Measurements from ENCODE around the gene CYS1.
A peak's percentile ranks its signal among the peaks of the same experiment; 100 is the strongest.

Gene CYS1

DNA sequence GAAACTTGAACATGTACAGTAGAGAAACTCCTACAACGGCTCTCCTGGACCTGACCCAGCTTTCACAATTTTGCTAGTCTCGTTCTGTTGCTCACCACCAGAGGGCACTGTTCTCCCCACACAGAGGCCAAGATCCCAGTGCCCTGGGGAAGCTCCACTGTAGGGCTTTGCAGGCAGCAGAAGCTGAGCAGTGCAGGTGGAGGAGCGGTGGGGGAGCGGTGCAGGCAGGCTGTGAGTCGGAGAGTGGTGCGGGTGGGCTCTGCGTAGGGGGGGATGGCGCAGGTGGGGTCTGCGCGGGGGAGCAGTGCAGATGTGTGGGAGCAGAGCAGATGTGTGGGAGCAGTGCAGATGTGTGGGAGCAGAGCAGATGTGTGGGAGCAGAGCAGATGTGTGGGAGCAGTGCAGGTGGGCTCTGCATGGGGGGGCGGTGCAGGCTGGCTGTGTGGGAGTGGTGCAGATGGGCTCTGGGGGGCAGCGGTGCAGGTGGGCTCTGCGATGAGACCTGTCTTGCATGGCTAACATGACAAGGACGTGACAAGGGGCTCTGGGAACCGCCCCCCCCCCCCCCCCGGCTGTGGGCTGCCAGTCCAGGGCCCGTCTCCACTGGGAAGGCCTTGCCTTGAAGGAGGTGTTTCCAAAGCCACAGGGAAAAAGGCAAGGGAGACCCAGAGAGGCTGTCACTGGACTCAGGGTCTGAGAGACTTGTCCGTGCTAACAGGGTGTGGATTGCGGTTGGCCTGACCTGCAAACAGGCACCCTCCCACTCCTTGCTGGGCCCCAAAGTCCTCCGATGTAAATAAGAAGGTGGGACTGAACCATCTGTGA is 7.3 kb downstream of the CYS1 start:
- peak; percentile 42 to 45 for DNase-seq (ENCODE audit: low read depth in 2 of 2, low spot score in 1 of 2)

DNA sequence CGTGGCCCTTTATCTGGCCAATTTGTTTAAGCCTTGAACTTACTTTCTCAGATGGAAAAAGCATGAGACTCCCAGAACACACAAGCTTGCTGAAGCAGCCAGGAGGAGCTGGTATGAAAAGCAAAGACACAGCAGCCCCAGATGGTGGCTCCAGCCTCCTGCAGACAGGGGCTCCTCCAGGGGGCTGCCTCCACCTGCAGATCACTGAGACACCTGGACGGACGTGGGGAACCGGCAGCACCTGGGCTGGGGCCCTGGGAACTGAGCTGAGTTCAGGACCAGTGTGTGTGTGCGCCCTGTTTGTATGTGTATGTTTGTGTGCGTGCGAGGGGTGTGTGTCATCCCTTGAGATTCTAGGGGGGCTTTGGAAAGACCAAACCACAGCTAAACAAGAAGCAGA is 8.6 kb downstream of the CYS1 start:
- DNase-seq (ENCODE audit: low read depth in 2 of 2, low spot score in 1 of 2) = no peak

DNA sequence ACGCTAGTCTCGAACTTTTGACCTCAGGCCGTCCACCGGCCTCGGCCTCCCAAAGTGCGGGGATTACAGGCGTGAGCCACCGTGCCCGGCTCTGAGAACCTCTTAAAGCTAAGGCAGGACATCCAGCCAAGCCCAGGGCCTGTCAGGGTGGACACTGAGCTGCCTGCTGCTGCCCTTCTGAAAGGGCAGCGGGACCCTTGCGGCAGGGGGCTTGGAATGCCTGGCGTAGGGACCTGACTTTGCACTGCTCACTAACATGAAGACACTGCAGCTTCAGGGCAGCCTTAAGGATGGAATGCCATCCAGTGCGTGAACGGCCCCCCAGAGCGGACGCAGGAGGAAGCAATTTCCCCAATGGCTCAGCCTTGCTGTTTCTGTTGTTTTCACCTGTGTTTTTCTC is 9.0 kb downstream of the CYS1 start:
- no peak for DNase-seq (ENCODE audit: low read depth in 2 of 2, low spot score in 1 of 2)

DNA sequence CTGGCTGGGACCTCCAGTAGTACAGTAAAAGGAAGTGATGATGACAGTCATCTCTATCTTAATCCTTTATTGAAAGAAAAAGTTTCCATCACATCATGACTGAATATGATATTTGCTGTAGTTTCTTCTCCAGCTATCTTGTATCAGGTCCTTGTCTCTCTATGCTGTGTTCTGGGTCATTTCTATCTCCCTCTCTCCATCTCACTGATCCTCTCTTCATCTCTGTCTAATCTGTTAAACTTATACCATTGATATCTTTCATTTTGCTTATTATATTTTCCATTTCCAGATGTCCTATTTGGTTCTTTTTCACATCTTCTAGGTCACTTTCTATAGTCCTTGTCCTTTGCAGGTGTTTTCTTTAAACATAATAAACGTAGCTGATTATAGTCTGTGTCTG is 12.3 kb downstream of the CYS1 start:
- DNase-seq (ENCODE audit: low read depth in 2 of 2, low spot score in 1 of 2) = no peak

DNA sequence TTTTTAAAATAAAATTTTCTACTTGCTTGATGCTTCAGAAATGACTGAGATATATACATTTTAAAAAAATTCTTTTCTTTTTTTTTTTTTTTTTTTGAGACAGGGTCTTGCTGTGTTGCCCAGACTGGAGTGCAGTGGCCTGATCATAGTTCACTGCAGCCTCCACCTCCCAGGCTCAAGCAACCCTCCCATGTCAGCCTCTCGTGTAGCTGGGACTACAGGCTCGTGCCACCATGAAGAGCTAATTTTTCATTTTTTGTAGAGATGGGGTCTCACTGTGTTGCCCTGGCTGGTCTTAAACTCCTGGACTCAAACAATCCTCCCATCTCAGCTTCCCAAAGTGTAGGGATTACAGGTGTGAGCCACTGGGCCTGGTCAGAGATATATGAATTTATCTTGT is 12.9 kb downstream of the CYS1 start:
- no peak for DNase-seq (ENCODE audit: low read depth in 2 of 2, low spot score in 1 of 2)

DNA sequence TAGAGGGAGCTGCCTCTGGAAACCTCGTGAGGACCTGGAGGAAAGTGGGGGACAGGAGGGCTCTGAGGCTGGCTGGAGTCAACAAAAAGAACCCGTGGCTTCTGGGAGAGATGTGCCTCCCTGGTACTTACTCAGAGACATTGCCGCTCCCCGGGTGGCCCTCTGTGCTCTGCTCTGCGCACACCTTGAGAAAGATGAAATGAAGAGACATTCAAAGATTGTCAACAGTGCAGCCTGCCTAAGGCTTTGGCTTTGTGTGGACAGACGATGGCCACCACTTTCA is 14.5 kb downstream of the CYS1 start:
- no peak for DNase-seq (ENCODE audit: low read depth in 2 of 2, low spot score in 1 of 2)

DNA sequence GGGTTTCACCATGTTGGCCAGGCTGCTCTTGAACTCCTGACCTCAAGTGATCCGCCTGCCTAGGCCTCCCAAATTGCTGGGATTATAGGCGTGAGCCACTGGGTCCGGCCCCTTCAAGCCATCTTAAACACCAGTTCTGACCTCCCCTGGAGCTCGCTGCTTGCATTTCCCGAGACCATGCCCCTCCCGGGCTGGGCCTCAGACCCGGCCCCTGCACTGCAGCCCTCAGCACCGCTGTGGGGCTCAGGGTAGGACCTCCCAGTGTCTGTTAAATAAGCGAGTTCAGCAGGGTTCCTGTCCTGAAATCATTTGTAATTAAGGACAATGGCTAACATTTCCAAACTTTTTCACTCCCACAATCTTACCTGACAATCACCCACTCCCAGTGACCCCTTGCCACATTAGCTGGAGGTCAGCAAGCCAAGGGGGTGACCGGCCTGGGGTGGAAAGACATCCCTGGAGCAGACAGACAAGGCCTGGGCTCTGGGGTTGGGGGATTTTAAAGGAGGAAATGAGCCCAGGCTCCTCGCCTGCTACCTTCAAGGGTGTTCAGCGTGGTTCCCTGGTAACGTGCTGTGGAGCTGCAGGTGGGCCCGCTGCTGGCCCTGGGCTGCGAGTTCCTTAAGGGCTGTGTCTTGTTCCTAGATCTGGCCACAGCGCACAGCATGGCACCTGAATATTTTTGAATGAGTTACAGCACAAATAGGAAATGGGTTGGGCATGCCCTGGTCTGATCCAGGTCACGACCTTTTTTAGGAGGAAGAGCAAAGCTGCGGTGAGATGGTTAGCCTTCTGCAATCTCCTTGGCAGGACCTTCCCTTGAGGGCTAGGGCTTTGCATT is 15.1 kb downstream of the CYS1 start:
- no peak for DNase-seq (ENCODE audit: low read depth in 2 of 2, low spot score in 1 of 2)

DNA sequence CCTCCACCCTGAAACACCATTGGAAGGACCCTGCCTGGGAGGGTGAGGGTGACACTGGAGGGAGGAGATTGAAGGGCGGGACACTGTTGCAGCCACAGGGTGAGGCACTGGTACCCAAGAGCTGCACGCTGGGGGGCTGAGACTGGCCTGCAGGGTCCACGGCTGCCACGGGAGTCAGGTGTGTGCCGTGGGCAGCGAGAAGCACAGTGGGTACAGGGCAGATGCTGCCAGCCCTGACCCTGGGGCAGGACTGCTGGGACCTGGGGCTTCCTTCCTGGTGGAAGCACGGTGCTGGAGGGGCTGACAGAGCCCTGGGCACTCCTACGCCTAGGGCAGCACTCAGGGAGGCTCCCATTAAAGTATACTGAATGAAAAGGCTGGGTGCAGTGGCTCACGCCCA is 16.6 kb downstream of the CYS1 start:
- DNase-seq (ENCODE audit: low read depth in 2 of 2, low spot score in 1 of 2) = no peak

DNA sequence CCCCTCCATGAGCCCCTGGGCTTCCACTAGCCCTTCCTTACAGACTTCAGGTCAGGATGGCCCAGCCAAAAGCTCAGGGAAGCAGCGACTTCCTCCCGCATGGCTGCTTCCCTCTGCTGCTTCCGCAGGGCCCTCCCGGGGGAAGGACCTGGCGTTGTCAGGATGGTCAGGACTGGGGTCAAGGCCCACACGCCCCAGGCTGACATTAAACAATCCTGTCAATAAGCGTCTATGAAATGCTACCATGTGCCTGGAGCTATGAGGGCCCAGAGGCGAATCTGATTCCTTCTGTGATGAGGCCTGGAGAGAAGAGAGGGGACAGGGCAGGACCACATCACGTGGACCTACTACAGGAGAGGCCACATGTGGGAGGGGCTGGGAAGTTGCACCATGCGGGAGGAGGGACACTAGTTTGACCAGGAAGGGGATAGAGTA is 17.3 kb downstream of the CYS1 start:
- DNase-seq (ENCODE audit: low read depth in 2 of 2, low spot score in 1 of 2) = no peak

DNA sequence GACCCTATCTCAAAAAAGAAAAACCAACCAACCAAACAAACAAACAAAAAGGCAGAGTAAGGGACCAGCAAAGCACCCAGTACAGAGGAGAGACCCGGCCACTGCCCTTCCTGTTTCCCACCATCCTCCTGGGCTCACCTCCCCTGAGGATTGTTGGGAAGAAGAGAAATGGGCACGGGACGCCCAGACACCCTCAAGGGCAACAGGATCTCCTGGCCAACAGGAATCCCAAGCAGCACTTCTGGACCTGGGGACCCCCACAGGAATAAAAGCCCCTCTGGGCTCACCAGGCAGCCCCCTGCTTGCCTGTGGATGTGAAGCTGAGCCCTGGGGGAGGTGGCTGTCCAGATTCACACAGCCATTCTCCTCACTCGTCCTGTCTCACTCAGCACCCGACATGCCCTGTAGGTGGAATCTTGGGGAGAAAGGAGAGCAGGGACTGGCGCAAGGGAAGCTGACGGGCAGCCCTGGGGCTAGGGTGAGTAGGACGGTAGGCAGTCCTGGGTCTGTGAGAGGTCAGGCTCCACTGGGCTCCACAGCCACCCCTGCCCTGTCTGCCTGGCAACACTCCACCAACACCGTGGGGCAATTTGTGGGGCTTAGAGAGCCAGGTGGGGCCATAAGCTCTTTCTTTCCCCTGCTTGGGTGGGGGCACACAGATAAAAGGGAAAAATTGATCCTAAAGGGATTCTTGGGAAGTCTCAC is 18.8 kb downstream of the CYS1 start:
- no peak for DNase-seq (ENCODE audit: low read depth in 2 of 2, low spot score in 1 of 2)

DNA sequence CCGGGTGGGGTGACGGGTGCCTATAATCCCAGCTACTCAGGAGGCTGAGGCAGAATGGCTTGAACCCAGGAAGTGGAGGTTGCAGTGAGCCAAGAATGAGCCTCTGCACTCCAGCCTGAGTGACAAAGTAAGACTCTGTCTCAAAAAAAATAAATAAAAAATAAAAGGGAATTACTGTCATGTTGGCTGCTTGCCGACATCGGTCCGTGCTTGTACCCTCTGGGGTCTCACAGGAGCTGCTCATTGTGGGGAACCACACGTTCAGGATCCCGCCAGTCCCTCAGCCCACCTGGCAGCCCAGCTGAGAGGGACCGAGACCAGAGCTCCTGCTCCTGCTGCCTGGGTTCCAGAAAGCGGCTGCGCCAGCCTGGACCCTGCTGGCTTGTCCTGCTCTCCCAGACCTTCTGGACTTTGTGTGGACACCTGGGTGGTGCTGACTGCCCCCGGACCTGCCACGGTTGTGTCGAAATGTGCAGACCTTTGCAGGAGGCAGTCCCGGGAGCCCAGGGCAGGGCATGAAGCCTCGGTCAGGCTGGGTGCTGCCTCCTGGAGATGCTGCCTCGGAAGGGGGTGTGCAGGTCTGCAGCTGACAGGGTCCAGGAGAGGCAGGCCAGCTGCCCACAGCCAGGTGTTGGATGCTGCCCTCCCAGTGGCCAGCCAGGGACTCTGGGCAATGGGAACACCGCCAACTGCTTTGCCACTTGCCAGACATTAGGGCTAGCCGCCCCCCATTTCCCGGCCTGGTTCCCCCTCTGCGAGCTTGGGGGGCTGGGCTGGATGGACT is 20.5 kb downstream of the CYS1 start:
- no peak for DNase-seq (ENCODE audit: low read depth in 2 of 2, low spot score in 1 of 2)

DNA sequence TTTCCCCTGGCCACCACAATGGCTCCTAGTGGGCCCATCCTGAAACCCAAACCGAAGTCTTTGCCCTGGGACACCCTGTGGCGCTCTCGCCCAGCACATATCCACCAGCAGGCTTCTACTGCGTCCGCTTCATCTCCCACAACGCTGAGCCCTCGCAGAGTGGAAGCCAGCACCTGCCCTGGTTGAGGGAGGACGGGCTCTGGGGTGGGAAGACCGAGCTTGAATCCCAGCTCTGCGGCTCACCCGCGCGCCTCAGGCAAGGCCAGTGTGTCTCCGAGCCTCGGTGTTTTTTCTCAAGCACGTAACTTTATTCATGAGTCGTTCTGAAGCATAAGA is 21.2 kb downstream of the CYS1 start:
- DNase-seq (ENCODE audit: low read depth in 2 of 2, low spot score in 1 of 2) = no peak

DNA sequence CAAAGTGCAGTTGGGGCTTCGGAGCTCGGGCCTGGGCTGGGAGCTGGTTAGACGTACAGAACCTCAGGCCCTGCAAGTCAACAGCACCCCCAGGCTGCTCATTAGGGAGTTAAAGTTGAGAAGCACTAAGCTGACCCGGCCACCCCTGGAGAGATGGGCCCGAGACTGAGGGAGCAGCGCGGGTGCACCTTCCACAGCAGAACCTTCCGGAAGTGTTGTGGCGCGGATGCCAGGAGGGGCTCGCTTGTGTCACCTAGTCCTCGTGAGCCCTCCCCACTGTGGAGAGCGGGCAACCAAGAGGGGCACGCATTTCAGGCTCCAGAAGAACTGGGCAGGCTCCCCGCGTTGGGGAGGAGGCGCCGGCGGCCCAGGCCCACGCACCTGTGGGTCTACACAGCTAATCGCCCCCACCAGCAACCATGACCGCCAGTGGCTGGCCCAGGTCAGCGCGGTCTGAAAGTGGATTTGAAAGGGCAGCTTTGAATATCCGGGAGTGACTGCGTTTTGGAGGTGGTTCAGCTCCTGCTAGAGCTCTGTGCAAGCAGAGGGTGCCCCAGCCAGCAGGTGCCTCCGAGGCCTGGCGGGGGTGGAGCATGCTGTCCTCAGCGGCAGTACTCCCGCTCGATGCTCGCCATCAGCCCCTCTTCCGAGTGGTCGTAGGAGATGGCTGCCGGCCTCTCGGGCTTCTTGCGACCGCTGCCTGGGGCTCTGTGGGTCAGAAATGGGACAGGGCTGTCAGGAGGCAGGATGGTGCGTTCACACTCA is 21.8 kb downstream of the CYS1 start:
- DNase-seq (ENCODE audit: low read depth in 2 of 2, low spot score in 1 of 2) = no peak

DNA sequence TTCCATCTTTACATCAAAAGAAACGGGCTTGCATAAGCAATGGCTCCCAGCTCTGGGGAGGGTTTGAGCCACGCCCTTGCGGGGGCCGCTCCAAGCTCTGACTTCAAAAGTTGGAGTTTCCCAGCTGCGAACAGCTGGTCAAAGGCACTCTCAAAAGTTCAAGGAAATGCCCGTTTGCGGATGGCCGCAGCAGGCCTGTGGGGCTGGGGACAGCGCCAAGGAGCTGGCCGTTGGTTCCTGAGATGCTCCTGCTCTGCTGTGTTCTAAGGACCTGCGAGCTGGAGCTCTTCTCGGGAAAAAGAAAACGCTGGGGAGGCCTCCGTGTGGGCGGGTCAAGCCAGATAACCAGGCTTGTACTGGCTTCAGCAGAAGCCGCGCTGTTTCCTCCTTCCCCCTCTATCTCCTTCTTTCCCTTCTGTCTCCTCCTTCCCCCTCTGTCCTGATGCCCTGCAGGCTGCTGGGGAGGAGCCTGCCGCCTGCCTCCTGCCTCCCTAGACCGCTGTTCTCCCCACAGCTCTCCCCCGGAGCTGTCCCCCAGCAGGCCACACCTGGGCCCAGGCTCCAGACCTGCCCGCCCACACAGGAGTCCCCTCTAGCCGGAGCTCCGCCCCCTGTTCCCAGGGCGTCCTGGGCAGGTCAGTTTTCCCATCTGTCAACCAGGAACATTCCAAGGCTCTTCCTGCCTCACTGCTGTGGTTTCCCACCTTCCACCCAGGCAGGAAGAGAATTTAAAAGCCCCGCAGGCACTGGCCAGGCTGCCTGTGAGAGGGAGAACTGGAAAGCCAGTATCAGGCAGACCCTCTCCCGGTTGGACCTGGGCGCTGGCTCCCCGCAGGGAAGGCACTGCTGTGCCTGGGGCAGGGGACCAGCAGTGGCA is 22.7 kb downstream of the CYS1 start:
- DNase-seq (ENCODE audit: low read depth in 2 of 2, low spot score in 1 of 2) = no peak

DNA sequence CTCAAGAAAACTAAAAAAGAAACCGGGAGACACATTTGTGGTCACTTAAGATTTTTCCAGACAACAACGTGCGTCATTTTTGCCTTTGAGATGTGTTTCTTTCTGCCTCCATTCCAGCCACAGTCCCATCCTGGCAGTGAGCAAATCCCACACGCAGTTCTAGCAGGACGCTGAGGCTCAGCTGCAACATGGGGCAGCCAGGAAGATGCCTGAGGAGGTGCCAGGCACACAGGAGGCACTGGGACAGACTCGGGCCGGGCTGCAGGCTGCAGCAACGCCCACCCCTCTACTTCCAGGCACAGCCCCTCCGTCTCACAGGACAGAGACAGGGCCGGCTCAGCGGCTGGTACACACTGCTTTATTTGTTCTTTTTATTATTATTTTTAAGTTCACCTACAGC is 23.8 kb downstream of the CYS1 start:
- DNase-seq (ENCODE audit: low read depth in 2 of 2, low spot score in 1 of 2) = no peak

DNA sequence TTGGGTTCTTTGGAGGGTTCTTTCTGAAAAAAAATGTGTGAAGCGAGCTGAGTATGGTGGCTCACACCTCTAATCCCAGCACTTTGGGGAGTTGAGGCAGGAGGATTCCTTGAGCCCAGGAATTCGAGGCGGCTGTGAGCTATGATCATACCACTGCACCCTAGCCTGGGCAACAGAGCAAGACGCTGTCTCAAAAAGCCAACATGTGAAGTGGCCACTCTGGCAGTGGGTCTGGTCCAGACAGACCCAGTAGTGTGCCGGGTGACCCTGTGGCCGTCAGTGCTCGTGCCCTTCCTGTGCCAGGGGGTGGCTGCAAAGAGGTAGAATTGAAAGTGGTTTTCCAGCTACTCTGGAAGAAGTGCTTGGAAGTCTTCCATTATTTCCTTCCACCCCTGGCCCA is 25.2 kb downstream of the CYS1 start:
- no peak for DNase-seq (ENCODE audit: low read depth in 2 of 2, low spot score in 1 of 2)

DNA sequence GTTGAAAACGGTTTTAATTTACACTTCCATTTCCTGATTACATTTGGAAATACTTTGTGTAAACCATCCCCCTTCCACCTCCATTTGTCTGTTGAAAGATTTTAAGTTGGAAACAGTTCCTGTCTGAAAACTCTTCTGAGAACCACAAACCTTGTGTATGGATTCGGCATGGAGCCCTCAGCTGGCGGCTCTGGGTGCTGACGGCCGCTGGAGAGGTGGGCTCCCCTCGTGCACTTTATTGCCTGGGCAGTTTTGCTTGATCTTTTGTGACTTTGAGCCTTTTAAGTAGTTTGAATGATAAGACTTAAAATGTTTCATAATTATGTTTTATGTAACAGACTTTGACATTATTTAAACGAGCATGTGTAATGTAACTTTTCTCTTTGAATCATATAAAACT is 25.8 kb downstream of the CYS1 start:
- DNase-seq (ENCODE audit: low read depth in 2 of 2, low spot score in 1 of 2) = no peak

DNA sequence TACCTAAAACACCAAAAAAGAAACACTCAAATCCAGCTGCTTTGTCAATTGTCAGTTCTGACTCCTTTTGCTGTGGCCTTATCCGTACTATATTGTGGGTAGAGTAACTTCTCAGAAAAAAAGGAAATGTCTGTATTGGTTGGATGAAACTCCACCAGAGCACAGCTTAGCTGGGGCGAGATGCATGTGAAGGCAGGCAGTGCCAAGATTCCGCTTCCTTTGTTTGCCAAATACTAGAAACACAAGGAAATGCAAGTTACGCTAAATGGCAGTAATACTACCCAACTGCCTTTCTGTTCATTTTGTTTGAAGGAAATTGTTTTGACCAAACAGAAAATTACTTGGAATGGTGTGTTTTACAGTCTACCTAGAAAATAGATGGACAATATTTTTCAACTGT is 26.9 kb downstream of the CYS1 start:
- no peak for DNase-seq (ENCODE audit: low read depth in 2 of 2, low spot score in 1 of 2)

DNA sequence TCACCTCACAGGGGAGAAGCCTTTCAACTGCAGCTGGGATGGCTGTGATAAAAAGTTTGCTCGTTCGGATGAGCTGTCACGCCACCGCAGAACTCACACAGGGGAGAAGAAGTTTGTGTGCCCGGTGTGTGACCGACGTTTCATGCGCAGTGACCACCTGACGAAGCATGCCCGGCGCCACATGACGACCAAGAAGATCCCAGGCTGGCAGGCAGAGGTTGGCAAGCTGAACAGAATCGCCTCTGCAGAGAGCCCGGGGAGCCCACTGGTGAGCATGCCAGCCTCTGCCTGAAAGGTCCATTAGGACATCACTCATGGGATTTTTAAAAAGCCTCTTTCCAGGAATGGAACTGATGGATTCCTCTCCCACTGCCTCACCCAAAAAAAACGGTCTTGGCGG is 28.0 kb downstream of the CYS1 start:
- DNase-seq (ENCODE audit: low read depth in 2 of 2, low spot score in 1 of 2) = no peak

All from stimulated activated CD8-positive, alpha-beta memory T cell treated with anti-CD3 and anti-CD28 coated beads, Interleukin-4, amount 100 ng/mL, for 4 hours (primary cell).